ENCODE data around the gene ASTN2. TPM values are rescaled to one million over a fixed set of nuclear protein-coding genes. Genes with fewer than 3 reads are reported as not detected.

The ASTN2 gene
- total and polyA plus RNA-seq, 10 of the 15 experiments (the other 5 are each of a cell fraction or from before 2014, with no cell fraction given), result 1.4 to 15.7 (median 7.0) TPM

- no peaks in the 10 kb centered on the region for H3K9me3 ChIP-seq (replicated peaks; ENCODE audit: control insufficient read depth, insufficient read depth, low read length)
- H3K36me3 ChIP-seq (ENCODE audit: control insufficient read depth in 2 of 2, insufficient read depth in 2 of 2, low read length in 1 of 2), result no peaks in the 10 kb centered on the region
- H3K79me2 ChIP-seq (ENCODE audit: control insufficient read depth, insufficient read depth, low read length), result no peaks in the 10 kb centered on the region
- H3K9ac ChIP-seq (ENCODE audit: control insufficient read depth, insufficient read depth, low read length), result no peak overlapping the region
- DNase-seq (ENCODE audit: low read depth, low spot score), result no peak
- H3K4me1 ChIP-seq (ENCODE audit: control insufficient read depth, insufficient read depth, low read length), result no peaks in the 10 kb centered on the region
- H3K4me3 ChIP-seq, result no peak overlapping the region
- TF ChIP-seq TCF3 (IDR thresholded peaks at IDR 0.05; ENCODE audit: borderline replicate concordance, insufficient read depth, low read depth, low read length) (no peak), SUPT20H (IDR thresholded peaks at IDR 0.05; ENCODE audit: borderline replicate concordance, control insufficient read depth, low read depth, low read length) (no peak), IRF4 (IDR thresholded peaks at IDR 0.05; ENCODE audit: low read depth, low read length) (no peak), PBX3 (IDR thresholded peaks at IDR 0.05; ENCODE audit: insufficient replicate concordance, low read depth, low read length) (no peak), NR2C1 (IDR thresholded peaks at IDR 0.05) (no peak), PAX5 (IDR thresholded peaks at IDR 0.05; ENCODE audit: borderline replicate concordance, low read depth, low read length) (no peak), SMARCA5 (IDR thresholded peaks at IDR 0.05) (no peak), STAT3 (IDR thresholded peaks at IDR 0.05; ENCODE audit: low read depth, low read length) (no peak), TARDBP (IDR thresholded peaks at IDR 0.05; ENCODE audit: borderline replicate concordance) (no peak), E4F1 (IDR thresholded peaks at IDR 0.05; ENCODE audit: borderline replicate concordance, partially characterized antibody) (no peak), NRF1 (conservative IDR thresholded peaks at IDR 0.05; ENCODE audit: low read depth, low read length) (no peak), DPF2 (IDR thresholded peaks at IDR 0.05) (no peak), ETV6 (conservative IDR thresholded peaks at IDR 0.05 in 1 of 2, IDR thresholded peaks at IDR 0.05 in 1 of 2; ENCODE audit: borderline replicate concordance in 1 of 2, low read depth in 1 of 2) (no peak), E2F4 (IDR thresholded peaks at IDR 0.05; ENCODE audit: low read depth, low read length) (no peak), GATAD2B (conservative IDR thresholded peaks at IDR 0.05; ENCODE audit: low read depth) (no peak), TBL1XR1 (IDR thresholded peaks at IDR 0.05; ENCODE audit: low read depth, low read length) (no peak), ZNF622 (IDR thresholded peaks at IDR 0.05) (no peak), USF1 (IDR thresholded peaks at IDR 0.05; ENCODE audit: borderline replicate concordance, extremely low read length, insufficient read depth, low read depth, low read length) (no peak)
- no peak overlapping the region for H3K4me2 ChIP-seq (ENCODE audit: control insufficient read depth, insufficient read depth)
- no peaks in the 10 kb centered on the region for H3K27me3 ChIP-seq (replicated peaks in 1 of 2; ENCODE audit: control insufficient read depth in 2 of 2, insufficient read depth in 2 of 2, low read length in 1 of 2)
- H3K27ac ChIP-seq (ENCODE audit: control insufficient read depth, insufficient read depth), result no peak overlapping the region
- intact Hi-C loops (cut with micrococcal nuclease; ENCODE audit: unreplicated experiment) (no loop called here), in situ Hi-C loops (cut with MboI) (no loop called here)
- ATAC-seq, result no peak
- BruUV-seq (replicated peaks), result no TSS peak
- 52% methylated on average over 4 of the region's 4 CpGs for WGBS (ENCODE audit: insufficient coverage, insufficient replicate concordance, low lambda C conversion rate, missing lambda C conversion rate)
- no peaks in the 10 kb centered on the region for H4K20me1 ChIP-seq (ENCODE audit: control insufficient read depth, insufficient read depth)
- FAIRE-seq, result no peak
- H2AFZ ChIP-seq (ENCODE audit: control insufficient read depth, low read depth, low read length), result no peak overlapping the region
- RAD21 ChIA-PET (ENCODE audit: unreplicated experiment), result interaction anchor here (1.2 kb wide), 1 partner anchor 14 kb away, joined by 3 read pairs; no protein-coding TSS in a partner anchor
- CTCF ChIA-PET, result no interaction called here
- POLR2A ChIA-PET, result no interaction called here
- SMC1A ChIA-PET (ENCODE audit: uncharacterized antibody, unreplicated experiment), result no interaction called here
These were observed 979.2 kb downstream of the ASTN2 start for GRCh38 chr9:116435706-116436105.
